Measurements from ENCODE around the gene SYPL1. TPM values are rescaled to one million over a fixed set of nuclear protein-coding genes. Genes with fewer than 3 reads are reported as not detected.

SYPL1 gene
- total and polyA plus RNA-seq, 12 donors = 58.5 to 121 (median 75.1) TPM

DNA sequence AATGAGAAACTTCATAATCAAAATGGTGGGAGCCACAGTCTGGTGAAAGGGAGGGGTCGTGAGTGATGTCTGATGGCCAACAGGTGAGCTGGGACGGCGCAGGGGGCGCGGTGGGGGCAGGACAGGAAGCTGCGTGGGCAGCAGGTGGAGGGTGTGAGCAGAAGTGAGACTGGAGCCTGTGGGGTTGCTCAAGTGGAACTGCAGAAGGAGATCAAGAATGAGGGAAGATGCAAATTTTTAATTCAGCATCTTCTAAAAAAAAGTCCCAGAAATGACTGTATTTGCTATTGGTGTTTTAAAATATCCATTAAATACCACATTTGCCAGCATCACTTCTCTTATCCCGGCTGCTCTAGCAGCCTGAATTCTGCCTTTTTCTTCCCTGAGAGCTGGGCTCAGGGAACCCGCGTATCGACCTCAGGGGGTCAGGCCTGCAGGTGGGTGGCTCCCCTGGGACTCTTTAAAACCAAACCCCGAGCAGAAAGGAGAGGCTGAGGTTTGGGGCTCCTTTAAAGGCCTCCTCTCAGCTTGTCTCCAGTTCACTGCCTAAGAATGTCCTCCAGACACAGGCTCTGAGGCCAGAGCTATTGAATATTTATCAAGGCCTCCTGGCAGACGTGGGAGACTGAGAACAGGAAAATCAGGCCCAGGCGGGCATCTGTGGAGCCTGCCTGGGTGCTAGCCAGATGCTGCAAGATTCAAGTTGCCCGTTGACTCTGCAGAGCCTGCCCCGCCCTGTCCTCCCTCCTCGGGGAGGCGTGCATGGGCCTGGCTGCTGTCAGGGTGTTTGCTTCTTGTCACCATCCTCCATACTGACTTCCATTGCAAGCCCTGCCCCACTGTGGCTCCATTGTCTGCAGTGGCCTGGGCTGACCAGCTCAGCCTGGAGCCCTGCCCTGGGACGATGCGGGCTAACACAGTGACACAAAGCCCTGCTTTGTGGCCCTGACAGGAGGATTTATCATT is 53.9 kb downstream of the SYPL1 start:
- intact Hi-C loops (cut with DNase I) = loop anchor here in 9 of 10 donors (1.0 to 10.0 kb wide), 3 partner anchors 95 to 417 kb away; no protein-coding TSS in a partner anchor
- H3K36me3 ChIP-seq = no peaks in the 10 kb centered on the region
- H3K4me3 ChIP-seq = no peak overlapping the region
- no peaks in the 10 kb centered on the region for H3K27me3 ChIP-seq
- 73 to 78% methylated on average over 19 of the region's 19 CpGs for WGBS, 2 donors
- no peaks in the 10 kb centered on the region for H3K9me3 ChIP-seq
- peaks cover 0 to 24% (median 8%) of the 10 kb centered on the region in 9 donors for H3K4me1 ChIP-seq
- peak overlapping the region in 2 of 10 donors; percentile 11 to 24 for H3K27ac ChIP-seq
- ATAC-seq = peak in 6 of 8 donors; percentile 20 to 50 (median 41)
- no peak for DNase-seq
- no peak for TF ChIP-seq CTCF (IDR thresholded peaks at IDR 0.05)

DNA sequence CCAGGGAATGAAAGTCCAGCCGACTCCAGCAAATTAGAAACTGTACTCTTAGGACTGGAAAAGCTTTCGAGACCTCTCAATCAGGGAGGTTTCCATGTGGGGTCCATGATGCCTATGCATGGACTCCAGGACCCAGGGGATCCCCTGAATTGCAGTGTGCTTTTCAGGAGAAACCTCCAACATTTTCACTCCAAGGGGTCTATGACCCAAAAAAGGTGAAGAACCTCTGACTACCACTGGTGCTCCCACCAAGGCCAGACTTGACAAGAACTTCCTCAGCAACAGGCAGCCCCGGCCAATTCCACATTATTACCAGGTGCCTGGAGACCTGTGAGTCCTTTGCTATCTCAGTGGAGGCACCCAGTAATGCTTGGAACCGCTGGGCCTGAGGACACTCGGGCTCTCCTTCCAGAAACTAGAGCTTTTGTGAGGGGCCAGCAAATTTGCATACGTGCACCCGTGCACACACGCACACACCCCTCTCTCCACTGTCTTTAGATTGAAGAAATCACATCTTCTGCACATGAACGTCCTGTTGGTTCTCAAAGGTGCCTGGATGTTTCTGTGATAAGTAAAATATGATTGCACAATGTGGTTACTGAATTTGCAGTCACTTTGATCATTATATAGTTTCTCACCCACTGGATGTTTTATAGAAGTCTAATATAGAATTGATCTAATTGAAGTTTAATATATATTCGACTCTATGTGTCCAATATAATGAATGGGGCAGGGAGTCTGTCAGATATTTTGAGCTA is 54.7 kb downstream of the SYPL1 start:
- Histone ChIP-seq H3K4me1 (peaks cover 0 to 22% (median 8%) of the 10 kb centered on the region in 9 donors), H3K4me3 (no peak overlapping the region), H3K9me3 (no peaks in the 10 kb centered on the region), H3K27me3 (no peaks in the 10 kb centered on the region), H3K27ac (no peak overlapping the region), H3K36me3 (no peaks in the 10 kb centered on the region)
- WGBS, 2 donors = 76 to 79% methylated on average over 10 of the region's 10 CpGs
- ATAC-seq = peak in 2 of 8 donors; percentile 6 to 11
- DNase-seq = no peak
- intact Hi-C loops (cut with DNase I) = loop anchor here in 9 of 10 donors (1.0 to 10.0 kb wide), 3 partner anchors 95 to 417 kb away; no protein-coding TSS in a partner anchor
- TF ChIP-seq CTCF (IDR thresholded peaks at IDR 0.05) = no peak

DNA sequence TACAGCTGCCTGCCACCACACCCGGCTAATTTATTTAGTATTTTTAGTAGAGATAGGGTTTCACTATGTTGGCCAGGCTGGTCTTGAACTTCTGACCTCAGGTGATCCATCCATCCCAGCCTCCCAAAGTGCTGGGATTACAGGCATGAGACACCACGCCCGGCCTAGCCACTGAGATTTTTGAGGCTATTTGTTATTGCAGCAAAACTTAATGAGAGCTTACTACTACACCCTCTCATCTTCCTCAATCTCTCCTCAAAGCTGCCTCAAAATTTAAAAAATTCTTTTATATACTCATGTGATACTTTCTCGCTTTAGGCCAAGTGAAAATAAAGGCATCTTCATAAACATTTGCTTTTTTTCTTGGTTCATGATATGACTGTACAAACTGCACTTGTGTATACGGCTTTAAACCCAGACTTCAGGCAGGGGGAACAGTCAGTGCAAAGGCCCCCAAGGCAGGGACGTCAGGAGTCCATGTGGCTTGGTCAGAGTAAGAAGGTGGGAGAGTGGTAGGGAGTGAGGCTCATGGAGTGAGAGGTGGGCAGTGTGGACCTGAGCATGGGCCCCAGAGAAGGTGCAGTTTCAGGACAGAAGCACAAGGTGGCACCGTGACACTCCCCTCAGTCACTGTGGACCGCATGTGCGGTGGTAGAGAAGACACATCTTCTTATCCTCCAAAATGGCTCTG is 55.5 kb downstream of the SYPL1 start:
- H3K9me3 ChIP-seq = peaks cover 0 to under 1% (median 0%) of the 10 kb centered on the region in 11 donors
- H3K27me3 ChIP-seq = no peaks in the 10 kb centered on the region
- peaks cover 0 to 22% (median 8%) of the 10 kb centered on the region in 9 donors for H3K4me1 ChIP-seq
- intact Hi-C loops (cut with DNase I) = loop anchor here in 9 of 10 donors (1.0 to 10.0 kb wide), 3 partner anchors 96 to 418 kb away; no protein-coding TSS in a partner anchor
- no peak overlapping the region for H3K4me3 ChIP-seq
- no peaks in the 10 kb centered on the region for H3K36me3 ChIP-seq
- peak; percentile 78 to 93 (median 86) for TF ChIP-seq CTCF (IDR thresholded peaks at IDR 0.05)
- H3K27ac ChIP-seq = no peak overlapping the region
- WGBS, 2 donors = 47 to 52% methylated on average over 9 of the region's 9 CpGs
- ATAC-seq = peak; percentile 84 to 96 (median 91)
- peak; percentile 65 to 76 for DNase-seq
